Mesenteric fat pad (tissue), 1 donor: ENCODE data around the gene CDK4. TPM values are rescaled to one million over a fixed set of nuclear protein-coding genes. Genes with fewer than 3 reads are reported as not detected.

ENCODE experiments used
- DNase-seq: peaks from one replicate; pipeline ENCODE4 v3.0.0-alpha.2; 2020; ENCODE audit warnings: low spot score
- total RNA-seq: library from RNA; stranded (reverse); fragmentation: NEBNext Ultra II Directional; extraction: Animal tissue kit (Norgen Biotek cat#: 25700); gene quantifications from one replicate; pipeline ENCODE4 v1.2.1, GENCODE V29; 2021
- donor health status: DM: yes; HTN: yes; CAD: no.

The CDK4 gene
- total RNA-seq, 1 donor from 2014 or later: 87.0 TPM

- no peak for DNase-seq
These were observed 11.3 kb downstream of the CDK4 start for GRCh38 chr12:57740656-57741412.

- DNase-seq: no peak
These were observed 12.1 kb downstream of the CDK4 start for GRCh38 chr12:57739914-57740538.

GRCh38 chr12:57739387-57739786, 12.7 kb downstream of the CDK4 start:
- DNase-seq: no peak

GRCh38 chr12:57738661-57739237, 13.4 kb downstream of the CDK4 start, which contains the start of gene AGAP2:
TSS of gene AGAP2 (minus strand) at chr12:57738742. CDS start at chr12:57738246, 496 bp downstream.
- no peak for DNase-seq

DNA sequence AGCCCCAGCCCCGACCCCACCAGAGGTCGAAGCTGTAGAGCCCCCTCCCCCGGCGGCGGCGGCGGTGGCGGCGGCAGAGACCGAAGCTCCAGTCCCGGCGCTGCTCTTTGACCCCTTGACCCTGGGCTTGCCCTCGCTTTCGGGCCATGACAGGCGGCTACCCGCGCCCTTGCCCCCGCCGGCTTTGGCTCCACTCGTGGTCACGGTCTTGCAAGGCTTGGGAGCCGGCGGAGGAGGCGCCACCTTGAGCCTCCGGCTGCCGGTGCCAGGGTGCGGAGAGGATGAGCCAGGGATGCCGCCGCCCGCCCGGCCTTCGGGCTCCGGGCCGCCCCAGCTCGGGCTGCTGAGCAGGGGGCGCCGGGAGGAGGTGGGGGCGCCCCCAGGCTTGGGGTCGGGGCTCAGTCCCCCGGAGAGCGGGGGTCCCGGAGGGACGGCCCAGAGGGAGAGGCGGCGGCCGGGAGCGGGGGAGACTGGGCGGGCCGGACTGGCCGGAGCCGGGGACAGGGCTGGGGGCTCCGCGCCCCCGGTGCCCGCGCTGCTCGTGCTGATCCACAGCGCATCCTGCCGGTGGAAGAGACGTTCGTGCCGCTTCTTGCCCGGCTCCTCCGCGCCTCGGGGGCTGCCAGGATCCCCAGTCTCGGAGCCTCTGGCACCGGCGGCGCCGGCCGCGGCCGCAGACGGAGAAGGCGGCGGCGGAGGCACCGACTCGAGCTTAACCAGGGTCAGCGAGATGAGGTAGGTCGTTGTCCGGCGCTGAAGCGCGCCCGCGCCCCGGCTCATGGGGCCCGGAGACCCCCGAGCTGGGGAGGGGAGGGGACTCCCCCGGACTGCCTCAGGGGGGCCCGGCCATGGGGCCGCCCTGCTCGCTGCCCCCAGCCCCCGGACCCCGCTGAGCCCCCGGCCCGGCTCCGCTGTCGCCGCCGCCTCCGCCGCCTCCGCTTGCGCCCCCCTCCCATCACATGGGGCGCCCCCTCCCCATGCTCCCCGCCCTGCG, 14.3 kb downstream of the CDK4 start:
- no peak for DNase-seq

DNA sequence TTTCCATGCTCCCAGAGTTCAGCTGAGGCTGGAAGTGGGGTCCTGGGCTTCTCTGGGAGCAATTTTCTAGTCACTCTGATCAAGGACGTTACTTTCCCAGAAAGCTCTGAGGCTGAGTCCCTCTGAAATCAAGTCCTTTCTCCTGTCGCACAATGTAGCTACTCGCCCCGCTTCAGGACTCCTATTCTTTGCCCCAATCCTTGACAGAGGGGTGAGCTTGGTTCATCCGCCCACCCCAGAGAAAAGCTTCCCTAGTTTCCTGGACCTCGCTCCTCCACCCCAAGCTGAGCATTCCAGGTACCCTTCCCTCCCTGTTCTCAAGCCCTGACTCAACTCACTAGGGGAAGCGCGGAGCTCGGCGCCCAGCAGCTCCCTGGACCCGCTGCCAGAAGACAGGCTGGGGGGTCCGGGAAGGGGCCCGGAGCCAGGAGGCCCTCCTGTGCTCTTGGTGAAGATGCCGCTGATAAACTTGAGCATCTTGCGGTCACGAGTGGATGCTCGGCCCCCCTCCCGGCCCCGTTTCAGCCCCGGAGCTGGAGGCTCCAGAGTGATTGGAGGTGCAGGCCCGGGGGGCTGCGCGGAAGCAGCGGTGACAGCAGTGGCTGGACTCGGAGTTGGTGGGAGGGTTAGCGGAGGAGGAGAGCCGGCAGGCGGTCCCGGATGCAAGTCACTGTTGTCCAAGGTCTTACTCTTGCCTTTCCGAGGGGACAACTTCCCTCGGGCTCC, 15.2 kb downstream of the CDK4 start:
- no peak for DNase-seq

GRCh38 chr12:57735952-57736740, 16.0 kb downstream of the CDK4 start:
- DNase-seq: no peak

- DNase-seq: no peak
These were observed 16.8 kb downstream of the CDK4 start for GRCh38 chr12:57735198-57735855.

GRCh38 chr12:57734591-57734990, 17.5 kb downstream of the CDK4 start:
- no peak for DNase-seq

DNA sequence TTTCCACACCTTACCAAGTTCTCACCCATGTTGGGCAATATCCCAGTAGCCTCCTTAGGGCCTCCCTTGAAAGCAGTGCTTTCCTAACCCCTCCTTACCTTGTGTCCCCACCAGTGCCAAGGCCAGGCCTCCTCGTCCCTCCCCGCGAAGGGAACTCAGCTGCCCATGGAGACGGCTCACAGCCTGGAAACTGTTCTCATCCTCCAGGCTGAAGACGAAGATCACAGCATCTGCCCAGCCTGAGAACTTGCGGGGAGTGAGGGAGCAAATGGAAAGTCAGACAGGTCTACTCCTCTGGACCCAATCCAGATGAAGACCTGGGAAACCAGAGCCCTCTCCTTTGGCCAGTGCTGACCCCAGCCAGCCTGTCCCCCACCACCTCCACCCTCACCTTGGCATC, 18.2 kb downstream of the CDK4 start:
- DNase-seq: no peak

- DNase-seq: no peak
These were observed 19.1 kb downstream of the CDK4 start for GRCh38 chr12:57732726-57733593.

DNA sequence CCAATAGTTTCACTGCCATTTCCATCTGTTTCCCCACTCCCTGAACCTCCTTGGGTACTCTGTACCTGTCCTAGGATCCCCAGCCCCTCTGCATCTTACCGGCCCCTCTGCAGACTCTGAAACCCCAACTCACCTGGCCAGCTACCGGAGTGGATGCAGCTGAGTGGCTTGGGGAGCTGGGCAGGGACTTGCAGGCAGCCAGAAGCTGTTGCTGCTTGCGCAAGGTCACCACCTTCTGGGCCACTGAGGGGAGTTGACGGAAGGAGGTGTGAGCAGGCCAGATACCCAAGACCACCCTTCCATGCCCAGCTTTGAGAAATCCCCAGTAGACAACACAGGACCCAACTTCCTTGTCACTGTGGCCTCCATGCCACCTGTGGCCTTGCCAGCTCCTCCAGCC, 19.8 kb downstream of the CDK4 start:
- no peak for DNase-seq

GRCh38 chr12:57731411-57732080, 20.6 kb downstream of the CDK4 start:
- DNase-seq: no peak

- DNase-seq: peak; percentile 88
These were observed 21.6 kb downstream of the CDK4 start for GRCh38 chr12:57730336-57731067.

- peak; percentile 64 for DNase-seq
These were observed 22.7 kb downstream of the CDK4 start for GRCh38 chr12:57729321-57729844.

- peak; percentile 65 for DNase-seq
These were observed 24.2 kb downstream of the CDK4 start for GRCh38 chr12:57727758-57728395.
